Measurements from ENCODE around the gene KCNH3.
"Not testable (repeated sequence)": the region's sequence is repeated elsewhere in the genome, so short reads cannot be mapped to it uniquely, and the experiment has no call there.

KCNH3 gene

DNA sequence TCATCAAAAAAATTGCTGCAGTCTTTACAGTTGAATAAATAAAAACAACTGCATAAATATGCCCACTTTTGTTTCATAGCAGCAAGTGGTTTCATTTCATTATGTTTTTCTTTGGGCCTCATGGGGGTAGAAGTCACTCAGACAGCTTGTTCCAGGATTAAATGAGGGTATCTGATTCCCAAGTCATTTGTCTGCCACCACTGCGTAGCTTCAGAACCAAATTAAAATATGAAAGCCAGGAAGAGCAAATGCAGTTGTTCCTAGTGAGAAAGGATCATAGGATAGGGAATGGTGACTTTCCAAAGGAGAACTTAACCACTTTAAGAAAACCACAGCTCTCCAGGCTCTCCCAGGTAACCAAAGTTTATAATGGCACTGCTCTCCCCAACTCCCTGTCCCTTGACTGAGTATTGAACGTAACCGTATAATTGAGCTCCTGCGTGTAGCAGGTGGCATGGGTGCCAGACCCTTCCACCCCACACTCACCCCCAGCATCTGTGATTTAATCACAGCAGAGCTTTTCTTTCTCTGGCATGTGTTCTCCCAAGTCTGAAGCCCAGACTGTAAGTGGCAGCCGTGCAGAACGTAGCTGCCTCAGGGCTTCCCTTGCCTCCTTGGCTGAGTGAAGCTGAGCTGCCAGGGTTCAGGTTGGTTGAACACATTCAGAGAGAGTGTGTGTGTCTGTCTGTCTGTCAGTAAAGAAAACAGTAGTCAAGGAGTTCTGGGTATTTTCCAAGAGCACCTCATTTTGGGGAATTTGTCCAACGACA is 11.3 kb upstream of the KCNH3 start:
- DNase-seq (ENCODE audit: low read depth, low spot score), result no peak

DNA sequence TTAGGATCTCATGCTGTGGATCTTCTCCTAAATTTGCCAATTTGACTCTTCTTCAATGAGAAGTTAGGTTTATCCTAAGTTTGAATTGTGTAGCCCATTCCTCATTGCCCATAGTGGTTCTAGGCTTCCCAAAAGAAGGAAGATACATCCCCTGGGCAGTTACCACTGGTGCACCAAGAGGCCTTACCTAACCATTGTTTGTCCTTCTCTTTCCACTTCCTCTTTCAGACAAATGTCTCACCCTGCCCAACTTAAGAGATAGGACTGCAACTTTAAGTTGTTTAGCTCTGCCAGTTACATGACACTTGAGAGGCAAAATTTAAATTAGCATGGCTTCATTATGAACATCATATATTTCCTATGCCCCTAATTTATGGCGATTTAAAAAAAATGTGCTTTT is 9.4 kb upstream of the KCNH3 start:
- no peak for DNase-seq (ENCODE audit: low read depth, low spot score)

DNA sequence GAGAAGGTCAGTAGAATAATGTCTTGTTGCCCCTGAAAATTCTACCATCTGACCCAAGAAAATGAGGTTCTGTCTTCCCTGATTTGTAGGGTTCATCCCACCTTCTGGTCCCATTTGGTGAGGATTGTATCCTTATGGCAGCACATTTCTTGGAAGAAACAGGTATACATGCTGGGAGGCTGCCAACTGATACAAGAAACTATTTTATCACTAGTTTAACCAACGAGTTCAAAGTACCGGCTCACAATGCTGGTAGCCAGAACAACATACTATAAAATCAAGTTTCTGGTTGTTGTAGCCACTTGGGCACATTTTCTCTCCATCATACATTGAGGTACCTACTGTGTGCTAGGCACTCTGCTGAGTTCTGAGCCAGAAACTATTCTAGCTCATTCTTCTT is 7.1 kb upstream of the KCNH3 start:
- no peak for DNase-seq (ENCODE audit: low read depth, low spot score)

DNA sequence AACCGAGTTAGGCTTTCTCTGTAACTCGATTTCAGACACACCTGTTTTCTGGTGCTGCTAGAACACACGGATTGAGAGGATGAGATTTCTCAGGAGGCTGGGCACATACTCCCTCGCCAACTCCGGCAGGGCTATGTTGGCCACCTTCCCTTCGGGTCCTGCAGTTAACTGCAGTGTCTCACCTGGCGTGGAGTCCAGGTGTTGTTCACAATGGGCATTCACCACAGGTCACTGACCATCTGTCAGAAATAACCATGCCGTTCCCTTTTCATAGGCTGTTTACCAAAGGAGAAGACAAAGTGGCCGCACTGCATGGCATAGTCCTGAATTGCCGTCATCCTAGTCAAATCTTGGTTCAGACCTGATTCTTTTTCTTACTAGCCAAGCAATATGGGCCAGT is 5.5 kb upstream of the KCNH3 start:
- DNase-seq (ENCODE audit: low read depth, low spot score), result no peak

DNA sequence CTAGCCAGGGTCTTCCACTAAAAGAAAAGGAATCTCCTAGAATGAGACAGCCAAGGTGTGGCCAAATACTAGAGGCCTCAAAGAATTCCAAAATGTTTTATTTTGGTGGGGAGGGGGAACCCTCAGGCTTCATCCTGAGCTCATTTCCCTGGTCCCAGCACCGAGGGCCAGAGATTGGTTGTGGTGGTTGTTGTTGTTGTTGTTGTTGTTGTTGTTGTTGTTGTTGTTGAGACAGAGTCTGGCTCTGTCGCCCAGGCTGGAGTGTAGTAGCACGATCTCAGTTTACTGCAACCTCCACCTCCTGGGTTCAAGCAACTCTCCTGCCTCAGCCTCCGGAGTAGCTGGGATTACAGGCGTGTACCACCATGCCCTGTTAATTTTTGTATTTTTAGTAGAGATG is 4.7 kb upstream of the KCNH3 start:
- not testable (repeated sequence) for DNase-seq (ENCODE audit: low read depth, low spot score)

DNA sequence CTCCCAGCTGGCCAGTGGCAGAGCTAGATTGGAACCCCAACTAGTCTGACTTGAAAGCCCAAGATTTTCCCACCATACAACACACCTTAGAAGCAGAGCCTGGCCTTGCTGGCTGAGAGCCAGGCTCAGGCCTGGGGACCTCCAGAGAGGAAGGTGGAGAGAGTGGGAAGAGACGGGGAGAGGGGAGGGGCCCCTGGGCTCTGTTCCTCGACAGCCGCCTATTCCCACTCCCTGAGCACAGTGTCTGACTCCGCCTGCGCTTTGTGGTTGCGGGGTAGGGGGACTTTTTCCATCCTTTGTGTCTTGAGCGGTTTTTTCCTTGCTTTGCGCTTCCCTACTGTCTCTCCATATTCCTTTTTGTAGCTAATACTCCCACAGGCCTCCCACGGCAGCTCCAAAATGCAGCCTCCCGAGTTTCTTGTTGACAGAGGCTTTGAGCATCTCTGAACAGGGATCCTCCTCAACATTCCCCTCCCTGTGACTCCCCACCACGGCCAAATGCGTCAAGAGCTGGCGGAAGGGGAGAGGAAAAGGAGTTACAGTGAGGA is 4.0 kb upstream of the KCNH3 start:
- no peak for DNase-seq (ENCODE audit: low read depth, low spot score)

DNA sequence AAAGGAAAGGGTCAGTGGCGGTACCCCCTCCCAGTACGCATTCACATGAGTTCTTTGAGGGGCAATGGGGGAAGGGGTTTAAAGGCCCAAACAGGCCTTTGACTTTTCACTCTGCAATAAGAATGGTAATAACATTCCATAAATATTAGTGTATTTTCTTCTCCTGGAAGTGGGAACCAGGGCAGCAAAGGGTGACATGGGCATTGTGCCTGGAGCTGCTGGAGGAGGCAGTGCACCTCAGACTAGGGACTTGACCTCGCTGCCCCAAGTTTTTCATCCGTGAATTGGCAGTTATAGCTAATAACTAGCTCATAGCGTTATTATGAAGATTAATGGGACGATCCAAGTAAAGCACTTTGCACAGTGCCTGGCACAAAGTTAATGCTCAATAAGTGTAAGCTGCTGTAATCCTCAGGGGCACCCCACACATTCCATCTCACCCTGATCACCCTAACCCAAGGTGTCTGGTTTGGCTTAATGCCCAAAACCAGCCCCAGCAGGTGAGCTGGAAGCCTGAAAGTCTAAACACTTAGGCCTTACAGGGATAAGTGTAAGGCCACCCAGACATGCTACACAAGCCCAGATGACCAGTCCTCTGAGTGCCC is 2.8 kb upstream of the KCNH3 start:
- no peak for DNase-seq (ENCODE audit: low read depth, low spot score)

DNA sequence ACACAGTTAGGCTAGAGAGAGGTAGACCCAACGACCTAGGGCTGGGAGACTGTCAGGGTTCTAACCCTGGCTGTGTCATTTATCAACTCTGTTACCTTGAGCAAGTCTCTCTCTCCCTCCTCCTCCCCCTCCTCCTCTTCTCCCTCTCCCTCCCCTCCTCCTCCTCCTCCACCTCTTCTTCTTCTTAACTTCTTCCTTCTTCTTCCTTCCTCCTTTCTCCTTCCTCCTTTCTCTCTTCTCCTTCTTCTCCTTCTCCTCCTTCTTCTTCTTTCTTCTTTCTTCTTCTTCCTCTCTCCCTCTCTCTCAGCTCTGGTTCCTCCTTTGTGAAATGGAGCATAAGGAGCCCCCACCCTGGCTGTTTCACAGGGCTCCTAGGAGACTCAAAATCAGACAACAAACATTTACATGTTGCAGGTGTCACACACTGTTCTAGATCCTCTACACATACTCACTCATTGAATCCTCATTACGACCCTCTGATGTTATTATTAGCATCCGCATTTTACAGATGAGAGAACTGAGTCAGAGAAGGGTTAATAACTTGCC is 2.2 kb upstream of the KCNH3 start:
- DNase-seq (ENCODE audit: low read depth, low spot score), result no peak

DNA sequence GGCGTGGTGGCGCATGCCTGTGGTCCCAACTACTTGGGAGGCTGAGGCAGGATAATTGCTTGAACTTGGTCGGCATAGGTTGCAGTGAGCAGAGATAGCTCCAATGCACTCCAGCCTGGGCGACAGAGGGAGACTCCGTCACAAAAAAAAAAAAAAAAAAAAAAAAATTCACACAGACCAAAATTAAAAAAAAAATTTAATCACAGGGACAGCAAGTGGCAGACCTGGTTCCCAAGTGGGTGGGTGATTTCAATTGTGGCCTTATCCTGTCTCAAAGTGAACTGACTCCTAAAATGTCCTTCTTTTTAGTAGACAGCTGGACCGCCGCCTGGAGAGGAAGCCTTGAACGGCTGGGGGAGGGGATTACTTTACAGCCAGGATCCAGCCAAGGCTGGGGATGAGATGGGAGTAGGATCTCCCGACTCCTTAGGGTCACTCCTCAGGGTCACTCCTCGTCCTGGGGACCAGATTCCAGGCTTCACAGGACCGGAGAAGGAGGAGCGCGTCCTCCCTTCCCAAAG is 1.5 kb upstream of the KCNH3 start:
- no peak for DNase-seq (ENCODE audit: low read depth, low spot score)

DNA sequence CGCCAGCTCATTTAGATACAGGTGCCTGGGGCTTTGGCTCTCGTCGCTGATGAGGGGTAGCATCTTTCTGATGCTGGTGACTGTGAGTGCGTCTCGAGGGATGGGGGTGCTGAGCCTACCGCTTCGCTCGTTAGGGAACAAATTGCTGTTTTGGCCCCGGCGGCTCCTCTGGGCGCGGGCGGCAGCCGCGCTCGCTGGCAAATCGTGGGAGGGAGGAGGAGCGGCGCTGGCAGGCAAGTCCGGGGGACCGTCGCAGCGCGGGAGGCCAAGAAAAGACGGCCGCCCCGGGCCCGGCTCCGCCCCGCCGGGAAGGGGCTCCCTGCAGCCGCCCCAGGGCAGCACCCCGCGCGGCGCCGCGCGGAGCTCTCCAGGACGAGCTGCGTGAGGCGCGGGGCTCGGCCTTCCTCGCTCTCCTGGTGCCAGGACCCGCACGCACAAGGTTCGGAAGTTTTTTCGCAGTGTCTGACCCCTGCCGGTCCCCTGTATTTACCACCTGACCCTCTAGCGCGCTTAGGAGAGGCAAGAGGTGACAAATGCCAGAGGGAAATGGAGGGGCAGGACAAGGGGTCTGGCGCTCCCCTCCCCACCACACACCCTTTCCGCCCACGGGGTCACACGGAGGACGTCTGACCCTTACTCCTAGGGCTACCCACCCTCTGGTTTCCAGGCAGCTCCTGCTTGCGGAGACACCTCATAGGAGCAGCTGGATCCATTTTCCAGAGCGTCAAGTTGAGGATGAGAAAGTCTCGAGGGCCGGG is 899 bp upstream of the KCNH3 start:
- DNase-seq (ENCODE audit: low read depth, low spot score), result no peak

DNA sequence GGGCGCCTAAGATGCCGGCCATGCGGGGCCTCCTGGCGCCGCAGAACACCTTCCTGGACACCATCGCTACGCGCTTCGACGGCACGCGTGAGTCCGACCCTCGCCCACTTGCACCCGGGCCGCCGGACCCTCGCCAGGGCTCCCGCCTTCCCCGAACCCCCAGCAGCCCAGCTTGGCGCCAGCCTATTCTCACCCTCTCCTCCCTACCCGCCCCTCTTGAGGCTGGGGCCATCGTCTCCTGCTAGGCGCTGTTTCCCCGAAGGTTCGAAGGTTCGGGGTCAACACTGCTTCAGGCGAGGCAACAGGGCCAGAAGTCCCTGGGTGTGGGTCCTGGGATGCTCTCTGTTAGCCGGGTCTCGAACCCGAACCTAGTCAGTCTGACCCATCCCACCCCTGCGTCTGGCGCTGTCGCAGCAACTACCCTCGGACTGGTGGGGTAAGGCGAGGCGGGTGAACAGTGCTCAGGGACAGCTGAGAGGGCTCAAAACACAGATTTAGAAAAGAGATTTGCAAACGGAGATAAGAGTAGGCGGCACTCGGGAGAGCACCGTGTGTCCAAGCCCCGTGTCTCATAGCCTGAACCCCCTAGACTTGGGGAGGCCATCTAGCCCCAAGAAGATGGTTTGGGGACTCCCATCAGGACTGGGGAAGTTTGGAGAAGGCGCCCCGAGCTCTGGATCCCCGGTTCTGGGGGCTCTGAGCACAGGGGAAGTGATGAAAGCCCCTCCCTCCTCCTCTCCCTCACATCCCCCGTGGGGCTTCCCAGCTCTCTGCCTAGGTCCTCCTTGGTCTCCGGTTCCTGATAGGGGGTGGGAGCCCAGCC is 787 bp downstream of the KCNH3 start:
- DNase-seq (ENCODE audit: low read depth, low spot score), result no peak

DNA sequence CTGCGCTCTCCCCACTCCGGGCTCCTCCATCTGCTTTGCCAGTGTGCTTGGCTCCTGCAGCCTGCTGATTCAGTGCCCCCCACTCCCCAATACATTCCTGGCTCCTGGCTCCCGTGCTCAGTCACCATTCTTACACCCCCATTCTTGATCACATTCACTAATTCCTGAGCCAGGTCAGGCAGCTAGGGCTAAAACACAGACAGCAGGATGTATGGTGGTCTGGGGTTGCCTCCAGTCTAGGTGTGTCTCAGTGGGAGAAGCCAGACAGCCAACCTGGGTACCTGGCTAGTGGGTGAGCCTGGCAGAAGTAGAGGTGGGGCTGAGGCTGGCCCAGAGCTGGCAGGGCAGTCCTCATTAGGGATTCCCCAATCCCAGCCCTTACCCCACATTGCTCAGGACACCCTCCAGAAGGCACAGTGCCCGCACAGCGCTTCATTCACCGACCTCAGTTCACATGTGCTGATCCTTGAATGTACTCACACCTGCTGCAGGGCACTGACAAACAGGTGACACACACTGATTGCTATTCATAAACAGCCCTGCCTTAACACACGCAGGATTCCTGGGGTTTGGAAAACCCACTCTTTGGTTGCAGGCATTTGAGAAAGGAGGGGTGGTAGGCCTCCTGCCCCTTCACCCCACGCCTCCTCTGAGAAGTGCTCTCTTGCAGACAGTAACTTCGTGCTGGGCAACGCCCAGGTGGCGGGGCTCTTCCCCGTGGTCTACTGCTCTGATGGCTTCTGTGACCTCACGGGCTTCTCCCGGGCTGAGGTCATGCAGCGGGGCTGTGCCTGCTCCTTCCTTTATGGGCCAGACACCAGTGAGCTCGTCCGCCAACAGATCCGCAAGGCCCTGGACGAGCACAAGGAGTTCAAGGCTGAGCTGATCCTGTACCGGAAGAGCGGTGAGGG is 1.7 kb downstream of the KCNH3 start:
- DNase-seq (ENCODE audit: low read depth, low spot score), result no peak

DNA sequence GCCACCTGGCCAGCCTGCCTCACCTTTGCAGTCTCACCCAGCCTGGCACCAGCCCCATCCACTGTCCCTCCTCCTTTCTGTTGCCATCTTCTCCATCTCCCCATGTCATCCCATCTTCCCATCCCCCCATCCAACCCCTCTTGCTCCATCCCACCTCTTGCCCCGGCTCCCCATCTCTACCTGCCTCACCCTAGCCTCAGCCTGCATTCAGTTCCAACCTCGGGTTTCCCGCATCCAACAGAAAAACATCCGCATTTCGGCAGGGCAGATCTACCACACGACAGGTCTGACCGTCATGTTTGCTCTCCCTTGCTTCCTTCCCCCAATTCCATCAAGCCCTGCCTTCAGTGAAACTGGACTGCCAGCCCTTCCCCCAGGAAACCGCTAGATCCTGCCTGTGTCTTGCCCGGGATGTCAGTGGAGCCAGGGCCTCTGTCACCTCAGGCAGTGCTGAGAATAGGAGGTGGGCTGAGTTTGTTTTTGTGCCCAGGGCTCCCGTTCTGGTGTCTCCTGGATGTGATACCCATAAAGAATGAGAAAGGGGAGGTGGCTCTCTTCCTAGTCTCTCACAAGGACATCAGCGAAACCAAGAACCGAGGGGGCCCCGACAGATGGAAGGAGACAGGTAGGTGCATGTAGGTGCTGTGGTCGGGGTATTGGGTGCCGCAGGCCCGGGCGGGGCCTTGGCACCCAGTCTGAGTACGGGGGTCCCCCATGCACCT is 2.5 kb downstream of the KCNH3 start:
- DNase-seq (ENCODE audit: low read depth, low spot score), result no peak

DNA sequence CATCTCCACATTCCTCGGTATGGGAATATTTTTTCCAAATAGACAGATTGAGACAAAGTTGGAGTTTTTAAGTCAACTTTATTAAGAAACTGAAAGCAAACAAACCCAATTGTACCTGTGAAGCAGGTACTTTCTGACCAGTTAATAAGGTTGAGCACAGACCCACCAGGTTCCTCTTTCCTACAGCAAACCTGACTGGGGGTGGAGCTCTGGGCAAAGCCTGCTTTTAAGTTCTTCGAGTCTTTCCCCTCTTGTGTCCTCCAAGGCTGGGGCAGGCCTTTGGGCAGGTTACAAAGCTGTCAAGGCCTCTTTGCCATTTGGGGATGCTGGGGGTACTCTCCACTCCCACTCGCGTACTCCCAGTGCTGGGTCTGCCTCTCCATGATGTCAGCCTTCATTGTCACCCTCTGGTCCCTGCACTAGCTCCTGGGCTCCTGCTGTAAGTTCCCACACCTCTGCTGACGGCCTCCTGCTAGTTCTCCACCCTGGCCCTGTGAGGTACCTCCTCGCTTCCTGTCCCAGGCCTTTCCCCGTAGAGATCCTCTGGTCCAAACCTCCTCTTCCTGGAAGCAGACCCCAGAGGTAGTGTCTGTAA is 3.2 kb downstream of the KCNH3 start:
- DNase-seq (ENCODE audit: low read depth, low spot score), result no peak

DNA sequence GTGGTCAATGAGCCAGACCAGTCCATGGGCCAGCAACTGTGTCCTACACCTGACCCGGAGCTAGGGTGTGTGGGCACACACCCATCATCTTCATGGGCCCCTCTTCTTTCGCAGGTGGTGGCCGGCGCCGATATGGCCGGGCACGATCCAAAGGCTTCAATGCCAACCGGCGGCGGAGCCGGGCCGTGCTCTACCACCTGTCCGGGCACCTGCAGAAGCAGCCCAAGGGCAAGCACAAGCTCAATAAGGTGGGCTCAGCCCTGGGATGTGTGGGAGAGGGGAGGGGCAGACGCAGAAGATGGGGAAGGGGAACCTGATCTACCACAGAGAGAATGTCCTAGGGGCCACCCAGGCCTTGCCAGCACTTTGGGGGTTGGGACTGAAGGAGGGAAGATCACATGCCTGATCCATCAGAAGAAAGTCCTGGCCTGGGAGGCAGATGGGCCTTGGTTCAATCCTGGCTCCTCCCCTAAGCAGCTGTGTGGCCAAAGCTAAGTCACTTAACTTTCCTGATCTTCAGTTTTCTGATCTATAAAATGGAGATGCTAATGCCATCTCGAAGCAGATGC is 3.8 kb downstream of the KCNH3 start:
- DNase-seq (ENCODE audit: low read depth, low spot score), result no peak

DNA sequence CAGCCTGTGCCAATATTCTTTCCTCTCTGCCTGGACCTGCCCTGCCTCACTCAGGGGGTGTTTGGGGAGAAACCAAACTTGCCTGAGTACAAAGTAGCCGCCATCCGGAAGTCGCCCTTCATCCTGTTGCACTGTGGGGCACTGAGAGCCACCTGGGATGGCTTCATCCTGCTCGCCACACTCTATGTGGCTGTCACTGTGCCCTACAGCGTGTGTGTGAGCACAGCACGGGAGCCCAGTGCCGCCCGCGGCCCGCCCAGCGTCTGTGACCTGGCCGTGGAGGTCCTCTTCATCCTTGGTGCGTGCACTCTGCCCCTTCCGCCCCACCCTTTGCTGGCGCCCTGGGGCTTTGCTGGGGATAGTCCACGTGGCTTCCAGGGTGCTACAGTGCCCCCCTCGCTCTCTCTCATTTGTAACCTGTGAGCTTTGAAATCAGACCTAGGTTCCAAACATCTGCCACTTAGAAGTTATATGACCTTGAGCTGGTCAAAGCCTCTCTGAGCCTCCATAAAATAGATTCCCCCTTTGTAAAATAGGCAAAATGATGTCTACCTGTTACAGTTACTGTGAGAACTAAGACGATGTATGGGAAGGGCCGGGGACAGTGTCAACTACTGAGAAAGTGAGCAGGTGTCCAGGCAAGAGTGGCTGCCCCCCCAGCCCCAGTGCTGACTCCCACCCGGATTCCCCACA is 4.5 kb downstream of the KCNH3 start:
- DNase-seq (ENCODE audit: low read depth, low spot score), result no peak

DNA sequence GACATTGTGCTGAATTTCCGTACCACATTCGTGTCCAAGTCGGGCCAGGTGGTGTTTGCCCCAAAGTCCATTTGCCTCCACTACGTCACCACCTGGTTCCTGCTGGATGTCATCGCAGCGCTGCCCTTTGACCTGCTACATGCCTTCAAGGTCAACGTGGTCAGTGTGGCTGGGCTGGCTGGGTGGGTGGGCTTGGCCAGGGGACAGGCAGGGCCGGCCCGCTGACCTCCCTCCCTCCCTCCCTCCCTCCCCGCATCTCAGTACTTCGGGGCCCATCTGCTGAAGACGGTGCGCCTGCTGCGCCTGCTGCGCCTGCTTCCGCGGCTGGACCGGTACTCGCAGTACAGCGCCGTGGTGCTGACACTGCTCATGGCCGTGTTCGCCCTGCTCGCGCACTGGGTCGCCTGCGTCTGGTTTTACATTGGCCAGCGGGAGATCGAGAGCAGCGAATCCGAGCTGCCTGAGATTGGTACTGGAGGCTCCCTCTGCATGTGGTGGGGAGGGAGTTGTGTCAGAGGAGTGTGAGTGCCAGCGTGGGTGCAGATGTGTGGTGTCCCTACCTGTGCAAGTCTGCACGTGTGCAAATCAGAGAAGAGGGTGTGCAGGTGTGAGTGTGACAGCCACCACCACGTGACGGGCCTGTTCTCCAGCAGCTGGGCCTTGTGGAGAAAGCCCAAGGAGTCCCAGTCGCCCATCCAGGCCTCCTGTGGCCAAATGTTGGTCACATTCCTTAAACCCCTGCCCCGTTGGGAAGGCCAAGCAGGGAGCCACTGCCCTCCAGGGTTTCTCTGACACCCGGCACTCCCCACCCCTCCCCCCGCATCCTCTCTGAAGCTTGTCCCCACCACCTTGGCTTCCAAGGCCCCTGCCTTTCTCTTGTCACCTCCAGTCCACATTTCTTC is 5.3 kb downstream of the KCNH3 start:
- no peak for DNase-seq (ENCODE audit: low read depth, low spot score)
